HepG2 (cell line): ENCODE measurements around the gene MAP2K1. TPM values are rescaled to one million over a fixed set of nuclear protein-coding genes. Genes with fewer than 3 reads are reported as not detected.
A peak's percentile ranks its signal among the peaks of the same experiment; 100 is the strongest.

Source experiments
- FOXC1 ChIP-seq: sonication (generic); formaldehyde crosslinking; IDR thresholded peaks from 2 replicates; pipeline ENCODE4 v1.8.0; 2022; ENCODE audit warnings: mild to moderate bottlenecking, missing genetic modification reagents, borderline replicate concordance
- HOXA5 ChIP-seq: sonication (generic); formaldehyde crosslinking; IDR thresholded peaks from 2 replicates; pipeline ENCODE4 v1.4.0; 2020; ENCODE audit warnings: missing genetic modification reagents
- KAT7 ChIP-seq: IDR thresholded peaks from 2 replicates; pipeline ENCODE4 v1.6.1; 2018; ENCODE audit warnings: borderline replicate concordance, missing compliant biosample characterization
- SMARCC2 ChIP-seq: fragments of 450-650 bp; IDR thresholded peaks from 2 replicates; pipeline ENCODE4 v1.6.1; 2017; ENCODE audit warnings: antibody characterized with exemption, mild to moderate bottlenecking
- SSRP1 ChIP-seq: IDR thresholded peaks from 2 replicates; pipeline ENCODE4 v1.6.1; 2016; ENCODE audit warnings: control low read depth
- TBX3 ChIP-seq: fragments of 450-650 bp; IDR thresholded peaks from 2 replicates; pipeline ENCODE4 v1.6.1; 2017; ENCODE audit warnings: antibody characterized with exemption, mild to moderate bottlenecking, inconsistent platforms, borderline replicate concordance
- ZFP36L2 ChIP-seq: sonication (generic); formaldehyde crosslinking; IDR thresholded peaks from 2 replicates; pipeline ENCODE4 v1.4.0; 2020; ENCODE audit warnings: missing genetic modification reagents
- ZNF451 ChIP-seq: sonication (generic); formaldehyde crosslinking; IDR thresholded peaks from 2 replicates; pipeline ENCODE4 v1.5.0; 2020; ENCODE audit warnings: mild to moderate bottlenecking, missing genetic modification reagents
- ZNF629 ChIP-seq: sonication (generic); formaldehyde crosslinking; conservative IDR thresholded peaks from 2 replicates; pipeline ENCODE4 v1.5.0; 2020; ENCODE audit warnings: missing genetic modification reagents
- polyA plus RNA-seq, 8 experiments: library from polyadenylated mRNA; depleted of rRNA in 3 of 8; stranded (reverse) in 7 of 8; unstranded in 1 of 8; fragments of >200 nt; fragmentation: Illumina TruSeq in 4 of 8; extraction: Trizol in 4 of 8; gene quantifications; 2 replicates each; pipeline versions ENCODE4 v1.2.1 to v1.2.3, GENCODE V29; 2011 to 2016; ENCODE audit warnings: low read depth in 4 of 8, missing spikeins in 1 of 8, mixed read lengths in 1 of 8; ENCODE audit not compliant: insufficient read depth in 1 of 8
- total RNA-seq, 5 experiments: library from RNA; depleted of rRNA; stranded (reverse); fragments of >200 nt; fragmentation: Illumina TruSeq; extraction: Trizol; gene quantifications; 2 replicates each; pipeline ENCODE4 v1.2.3, GENCODE V29; 2016; ENCODE audit warnings: low read depth in 1 of 5
- TF ChIP-seq, protein P1 (sequence below), 2 experiments: fragments of 450-650 bp in 1 of 2; sonication (generic) in 1 of 2; formaldehyde crosslinking; IDR thresholded peaks; 2 replicates each; pipeline versions ENCODE4 v1.5.0 to v1.8.0; 2020 to 2022; ENCODE audit warnings: mild to moderate bottlenecking in 1 of 2, missing genetic modification reagents in 1 of 2
- TF ChIP-seq, protein P2 (sequence below): sonication (generic); formaldehyde crosslinking; IDR thresholded peaks from 2 replicates; pipeline ENCODE4 v1.4.0; 2020; ENCODE audit warnings: missing genetic modification reagents, borderline replicate concordance
- TF ChIP-seq, protein P3 (sequence below): IDR thresholded peaks from 2 replicates; pipeline ENCODE4 v1.6.1; 2016; ENCODE audit warnings: missing genetic modification reagents, missing compliant biosample characterization
- TF ChIP-seq, protein P4 (sequence below): sonication (generic); formaldehyde crosslinking; IDR thresholded peaks from 2 replicates; pipeline ENCODE4 v1.5.1; 2020; ENCODE audit warnings: missing genetic modification reagents, mild to moderate bottlenecking, borderline replicate concordance
- TF ChIP-seq, protein P5 (sequence below): sonication (generic); formaldehyde crosslinking; IDR thresholded peaks from 2 replicates; pipeline ENCODE4 v1.5.1; 2020; ENCODE audit warnings: missing genetic modification reagents, mild to moderate bottlenecking, borderline replicate concordance
- TF ChIP-seq, protein P6 (sequence below): sonication (generic); formaldehyde crosslinking; IDR thresholded peaks from 2 replicates; pipeline ENCODE4 v1.5.0; 2020; ENCODE audit warnings: mild to moderate bottlenecking, missing genetic modification reagents
- TF ChIP-seq, protein P7 (sequence below): sonication (generic); formaldehyde crosslinking; IDR thresholded peaks from 2 replicates; pipeline ENCODE4 v1.8.0; 2022; ENCODE audit warnings: mild to moderate bottlenecking, missing genetic modification reagents; ENCODE audit not compliant: insufficient replicate concordance

The MAP2K1 gene
- total and polyA plus RNA-seq, 2 of the 13 experiments (the other 11 are each of a cell fraction or from before 2014, with no cell fraction given): 24.1 to 49.2 TPM

DNA sequence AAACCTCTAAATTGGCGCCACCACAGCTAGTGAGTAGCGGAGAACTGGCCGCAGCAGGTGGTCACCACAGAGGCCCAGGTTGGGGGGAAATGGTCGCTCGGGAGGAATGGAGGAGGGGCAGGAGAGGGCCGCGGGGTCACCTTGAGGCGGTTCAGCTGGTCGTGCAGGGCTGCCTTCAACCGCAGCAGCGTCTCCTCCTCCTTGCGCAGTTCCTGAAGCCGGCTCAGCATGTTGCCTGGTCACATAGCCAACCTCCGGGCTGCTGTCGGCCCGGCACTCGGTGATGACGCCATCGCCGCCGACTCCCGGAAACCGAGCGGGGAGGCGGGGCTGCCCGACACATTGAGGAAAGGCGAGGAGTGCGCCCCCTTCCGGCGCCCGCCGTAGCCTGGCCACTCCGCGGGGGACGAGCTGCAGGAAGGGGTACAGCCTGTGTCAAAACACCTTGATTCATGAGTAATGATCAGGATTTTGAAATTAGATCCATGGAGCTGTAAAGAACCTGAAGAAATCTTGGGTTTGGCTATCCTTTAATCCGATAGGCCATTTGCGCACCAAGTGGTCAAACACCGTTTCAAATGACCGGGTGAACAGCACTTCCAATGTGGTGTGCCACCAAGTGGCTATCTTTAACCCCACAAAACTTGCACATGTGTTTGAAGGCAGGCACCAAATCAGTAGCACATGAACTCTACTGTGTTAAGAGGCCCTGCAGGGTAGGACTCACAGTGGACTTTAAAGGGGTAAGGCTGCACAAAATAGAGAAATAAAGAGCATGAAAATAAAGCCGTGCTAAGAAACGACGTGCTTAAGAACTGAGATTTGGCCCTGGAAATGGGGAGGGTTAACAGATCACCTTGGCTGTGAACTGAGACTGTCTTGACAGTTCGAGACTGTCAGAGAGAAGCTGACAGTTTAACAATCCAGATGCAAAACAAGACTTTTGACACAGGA lies 111.1 kb downstream of the MAP2K1 start, which contains the start of gene SNAPC5 (continued):
- TF ChIP-seq, protein P1, sequence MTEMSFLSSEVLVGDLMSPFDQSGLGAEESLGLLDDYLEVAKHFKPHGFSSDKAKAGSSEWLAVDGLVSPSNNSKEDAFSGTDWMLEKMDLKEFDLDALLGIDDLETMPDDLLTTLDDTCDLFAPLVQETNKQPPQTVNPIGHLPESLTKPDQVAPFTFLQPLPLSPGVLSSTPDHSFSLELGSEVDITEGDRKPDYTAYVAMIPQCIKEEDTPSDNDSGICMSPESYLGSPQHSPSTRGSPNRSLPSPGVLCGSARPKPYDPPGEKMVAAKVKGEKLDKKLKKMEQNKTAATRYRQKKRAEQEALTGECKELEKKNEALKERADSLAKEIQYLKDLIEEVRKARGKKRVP (CRISPR knock-in tag; IDR thresholded peaks at IDR 0.05): peak in 1 of 2 experiments; percentile 67; a peak in 3 of 4 replicates
- TF ChIP-seq, protein P2, sequence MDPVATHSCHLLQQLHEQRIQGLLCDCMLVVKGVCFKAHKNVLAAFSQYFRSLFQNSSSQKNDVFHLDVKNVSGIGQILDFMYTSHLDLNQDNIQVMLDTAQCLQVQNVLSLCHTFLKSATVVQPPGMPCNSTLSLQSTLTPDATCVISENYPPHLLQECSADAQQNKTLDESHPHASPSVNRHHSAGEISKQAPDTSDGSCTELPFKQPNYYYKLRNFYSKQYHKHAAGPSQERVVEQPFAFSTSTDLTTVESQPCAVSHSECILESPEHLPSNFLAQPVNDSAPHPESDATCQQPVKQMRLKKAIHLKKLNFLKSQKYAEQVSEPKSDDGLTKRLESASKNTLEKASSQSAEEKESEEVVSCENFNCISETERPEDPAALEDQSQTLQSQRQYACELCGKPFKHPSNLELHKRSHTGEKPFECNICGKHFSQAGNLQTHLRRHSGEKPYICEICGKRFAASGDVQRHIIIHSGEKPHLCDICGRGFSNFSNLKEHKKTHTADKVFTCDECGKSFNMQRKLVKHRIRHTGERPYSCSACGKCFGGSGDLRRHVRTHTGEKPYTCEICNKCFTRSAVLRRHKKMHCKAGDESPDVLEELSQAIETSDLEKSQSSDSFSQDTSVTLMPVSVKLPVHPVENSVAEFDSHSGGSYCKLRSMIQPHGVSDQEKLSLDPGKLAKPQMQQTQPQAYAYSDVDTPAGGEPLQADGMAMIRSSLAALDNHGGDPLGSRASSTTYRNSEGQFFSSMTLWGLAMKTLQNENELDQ (CRISPR knock-in tag): no peak
- TF ChIP-seq TBX3 (0 out of 2 replicates have a peak, but pooled peaks have one; percentile 25), HOXA5 (peak; percentile 93; the same call in 1 of the 2 replicates), FOXC1 (CRISPR knock-in tag) (peak; percentile 77), SMARCC2 (no peak), ZFP36L2 (CRISPR knock-in tag) (no peak), ZNF451 (CRISPR knock-in tag) (0 out of 2 replicates have a peak, but pooled peaks have one; percentile 80), KAT7 (CRISPR knock-in tag) (no peak), SSRP1 (no peak), ZNF629 (CRISPR knock-in tag) (no peak)
- TF ChIP-seq, protein P3, sequence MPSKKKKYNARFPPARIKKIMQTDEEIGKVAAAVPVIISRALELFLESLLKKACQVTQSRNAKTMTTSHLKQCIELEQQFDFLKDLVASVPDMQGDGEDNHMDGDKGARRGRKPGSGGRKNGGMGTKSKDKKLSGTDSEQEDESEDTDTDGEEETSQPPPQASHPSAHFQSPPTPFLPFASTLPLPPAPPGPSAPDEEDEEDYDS: peak; percentile 78
- TF ChIP-seq, protein P4, sequence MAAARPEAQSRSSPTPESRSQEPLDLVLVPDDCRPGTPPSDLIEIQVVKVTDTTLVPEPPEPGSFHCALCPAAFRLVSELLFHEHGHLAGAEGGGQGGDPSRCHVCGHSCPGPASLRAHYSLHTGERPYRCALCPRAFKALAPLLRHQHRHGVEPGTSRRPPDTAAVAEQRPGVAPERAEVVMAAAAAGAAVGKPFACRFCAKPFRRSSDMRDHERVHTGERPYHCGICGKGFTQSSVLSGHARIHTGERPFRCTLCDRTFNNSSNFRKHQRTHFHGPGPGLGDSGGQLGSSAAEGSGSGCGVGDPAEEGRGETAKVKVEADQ: no peak
- TF ChIP-seq, protein P5, sequence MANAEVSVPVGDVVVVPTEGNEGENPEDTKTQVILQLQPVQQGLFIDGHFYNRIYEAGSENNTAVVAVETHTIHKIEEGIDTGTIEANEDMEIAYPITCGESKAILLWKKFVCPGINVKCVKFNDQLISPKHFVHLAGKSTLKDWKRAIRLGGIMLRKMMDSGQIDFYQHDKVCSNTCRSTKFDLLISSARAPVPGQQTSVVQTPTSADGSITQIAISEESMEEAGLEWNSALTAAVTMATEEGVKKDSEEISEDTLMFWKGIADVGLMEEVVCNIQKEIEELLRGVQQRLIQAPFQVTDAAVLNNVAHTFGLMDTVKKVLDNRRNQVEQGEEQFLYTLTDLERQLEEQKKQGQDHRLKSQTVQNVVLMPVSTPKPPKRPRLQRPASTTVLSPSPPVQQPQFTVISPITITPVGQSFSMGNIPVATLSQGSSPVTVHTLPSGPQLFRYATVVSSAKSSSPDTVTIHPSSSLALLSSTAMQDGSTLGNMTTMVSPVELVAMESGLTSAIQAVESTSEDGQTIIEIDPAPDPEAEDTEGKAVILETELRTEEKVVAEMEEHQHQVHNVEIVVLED (CRISPR knock-in tag): peak; percentile 67; the same call in 1 of the 2 replicates
- TF ChIP-seq, protein P6, sequence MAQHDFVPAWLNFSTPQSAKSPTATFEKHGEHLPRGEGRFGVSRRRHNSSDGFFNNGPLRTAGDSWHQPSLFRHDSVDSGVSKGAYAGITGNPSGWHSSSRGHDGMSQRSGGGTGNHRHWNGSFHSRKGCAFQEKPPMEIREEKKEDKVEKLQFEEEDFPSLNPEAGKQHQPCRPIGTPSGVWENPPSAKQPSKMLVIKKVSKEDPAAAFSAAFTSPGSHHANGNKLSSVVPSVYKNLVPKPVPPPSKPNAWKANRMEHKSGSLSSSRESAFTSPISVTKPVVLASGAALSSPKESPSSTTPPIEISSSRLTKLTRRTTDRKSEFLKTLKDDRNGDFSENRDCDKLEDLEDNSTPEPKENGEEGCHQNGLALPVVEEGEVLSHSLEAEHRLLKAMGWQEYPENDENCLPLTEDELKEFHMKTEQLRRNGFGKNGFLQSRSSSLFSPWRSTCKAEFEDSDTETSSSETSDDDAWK (CRISPR knock-in tag): no peak
- TF ChIP-seq, protein P7, sequence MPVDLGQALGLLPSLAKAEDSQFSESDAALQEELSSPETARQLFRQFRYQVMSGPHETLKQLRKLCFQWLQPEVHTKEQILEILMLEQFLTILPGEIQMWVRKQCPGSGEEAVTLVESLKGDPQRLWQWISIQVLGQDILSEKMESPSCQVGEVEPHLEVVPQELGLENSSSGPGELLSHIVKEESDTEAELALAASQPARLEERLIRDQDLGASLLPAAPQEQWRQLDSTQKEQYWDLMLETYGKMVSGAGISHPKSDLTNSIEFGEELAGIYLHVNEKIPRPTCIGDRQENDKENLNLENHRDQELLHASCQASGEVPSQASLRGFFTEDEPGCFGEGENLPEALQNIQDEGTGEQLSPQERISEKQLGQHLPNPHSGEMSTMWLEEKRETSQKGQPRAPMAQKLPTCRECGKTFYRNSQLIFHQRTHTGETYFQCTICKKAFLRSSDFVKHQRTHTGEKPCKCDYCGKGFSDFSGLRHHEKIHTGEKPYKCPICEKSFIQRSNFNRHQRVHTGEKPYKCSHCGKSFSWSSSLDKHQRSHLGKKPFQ (CRISPR knock-in tag): no peak
